ENCODE results near the gene RAB24. TPM values are rescaled to one million over a fixed set of nuclear protein-coding genes. Genes with fewer than 3 reads are reported as not detected.
A peak's percentile ranks its signal among the peaks of the same experiment; 100 is the strongest.
"Not testable (repeated sequence)": the region's sequence is repeated elsewhere in the genome, so short reads cannot be mapped to it uniquely, and the experiment has no call there.

The RAB24 gene
- total and polyA plus RNA-seq, 7 donors: 14.9 to 38.2 (median 21.1) TPM

DNA sequence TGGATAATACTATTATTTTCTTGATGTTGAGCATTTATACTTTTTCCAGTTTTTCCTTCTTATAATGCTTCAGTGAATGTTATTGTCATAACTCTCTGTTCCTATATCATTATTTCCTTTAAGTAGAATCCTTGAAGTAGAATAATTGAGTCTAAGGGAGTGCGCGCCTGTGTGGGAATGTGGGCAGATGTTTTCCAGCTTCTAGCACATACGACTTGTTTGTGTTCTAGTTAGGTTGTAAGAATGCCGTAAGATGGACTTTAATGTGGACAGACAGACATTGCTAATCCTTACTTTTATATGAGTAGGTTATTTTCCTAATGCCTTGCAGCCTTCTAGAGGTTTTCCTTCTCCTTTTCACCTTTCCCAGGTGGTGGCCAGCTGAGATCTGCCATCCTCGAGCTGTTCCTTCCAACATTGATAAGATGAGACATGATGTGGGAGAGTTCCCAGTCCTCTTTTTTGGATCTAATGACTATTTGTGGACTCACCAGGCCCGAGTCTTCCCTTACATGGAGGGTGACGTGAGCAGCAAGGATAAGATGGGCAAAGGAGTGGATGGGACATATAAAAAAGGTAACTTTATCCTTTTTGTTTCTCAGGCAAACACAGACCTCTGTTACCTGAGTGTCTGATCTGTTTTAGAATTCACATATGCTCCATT lies 34.2 kb downstream of the RAB24 start:
- intact Hi-C loops (cut with DNase I): no loop called here
- Histone ChIP-seq H3K27me3 (ENCODE audit: insufficient read depth in 3 of 3, low read length in 2 of 3) (no peaks in the 10 kb centered on the region), H3K36me3 (ENCODE audit: insufficient read depth in 1 of 2, low read depth in 1 of 2) (peaks cover 2 to 94% of the 10 kb centered on the region in 2 donors), H3K4me3 (no peak overlapping the region), H3K27ac (no peak overlapping the region), H3K4me1 (no peaks in the 10 kb centered on the region), H3K9me3 (no peaks in the 10 kb centered on the region)
- ATAC-seq (no peak), DNase-seq (no peak)
- WGBS, 3 donors: 94 to 97% (median 95%) methylated on average over 7 of the region's 7 CpGs
- TF ChIP-seq, protein P1, sequence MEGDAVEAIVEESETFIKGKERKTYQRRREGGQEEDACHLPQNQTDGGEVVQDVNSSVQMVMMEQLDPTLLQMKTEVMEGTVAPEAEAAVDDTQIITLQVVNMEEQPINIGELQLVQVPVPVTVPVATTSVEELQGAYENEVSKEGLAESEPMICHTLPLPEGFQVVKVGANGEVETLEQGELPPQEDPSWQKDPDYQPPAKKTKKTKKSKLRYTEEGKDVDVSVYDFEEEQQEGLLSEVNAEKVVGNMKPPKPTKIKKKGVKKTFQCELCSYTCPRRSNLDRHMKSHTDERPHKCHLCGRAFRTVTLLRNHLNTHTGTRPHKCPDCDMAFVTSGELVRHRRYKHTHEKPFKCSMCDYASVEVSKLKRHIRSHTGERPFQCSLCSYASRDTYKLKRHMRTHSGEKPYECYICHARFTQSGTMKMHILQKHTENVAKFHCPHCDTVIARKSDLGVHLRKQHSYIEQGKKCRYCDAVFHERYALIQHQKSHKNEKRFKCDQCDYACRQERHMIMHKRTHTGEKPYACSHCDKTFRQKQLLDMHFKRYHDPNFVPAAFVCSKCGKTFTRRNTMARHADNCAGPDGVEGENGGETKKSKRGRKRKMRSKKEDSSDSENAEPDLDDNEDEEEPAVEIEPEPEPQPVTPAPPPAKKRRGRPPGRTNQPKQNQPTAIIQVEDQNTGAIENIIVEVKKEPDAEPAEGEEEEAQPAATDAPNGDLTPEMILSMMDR (IDR thresholded peaks at IDR 0.05): no peak

DNA sequence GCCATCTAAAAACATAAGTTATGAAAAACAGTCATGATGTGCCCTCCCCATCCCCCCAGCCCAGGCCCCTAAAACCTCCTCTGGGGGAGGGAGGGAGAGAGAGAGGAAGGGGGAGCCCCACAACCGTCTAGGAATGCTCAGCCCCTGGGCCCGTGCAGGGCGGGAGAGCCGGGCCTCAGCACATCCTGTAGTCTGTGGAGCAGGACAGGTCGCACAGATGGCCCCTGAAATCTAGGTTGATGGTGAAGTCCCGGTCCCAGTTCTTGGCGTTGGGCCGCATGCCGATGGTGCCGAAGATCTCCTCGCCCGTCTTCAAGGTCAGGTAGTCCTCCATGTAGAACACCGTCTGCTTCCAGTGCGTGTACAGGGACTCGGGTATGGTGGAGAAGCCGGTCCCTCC lies 38.1 kb downstream of the RAB24 start:
- H3K4me1 ChIP-seq: peaks cover 13% of the 10 kb centered on the region
- H3K4me3 ChIP-seq: no peak overlapping the region
- no peaks in the 10 kb centered on the region for H3K27me3 ChIP-seq (ENCODE audit: insufficient read depth in 3 of 3, low read length in 2 of 3)
- H3K36me3 ChIP-seq (ENCODE audit: insufficient read depth in 1 of 2, low read depth in 1 of 2): peaks cover 6 to 93% of the 10 kb centered on the region in 2 donors
- 90 to 95% (median 91%) methylated on average over 16 of the region's 16 CpGs for WGBS, 3 donors
- H3K9me3 ChIP-seq: no peaks in the 10 kb centered on the region
- ATAC-seq (peak in 2 of 4 donors; percentile 16 to 19), DNase-seq (no peak)
- intact Hi-C loops (cut with DNase I): no loop called here
- H3K27ac ChIP-seq: no peak overlapping the region
- TF ChIP-seq, protein P1 (IDR thresholded peaks at IDR 0.05): no peak

DNA sequence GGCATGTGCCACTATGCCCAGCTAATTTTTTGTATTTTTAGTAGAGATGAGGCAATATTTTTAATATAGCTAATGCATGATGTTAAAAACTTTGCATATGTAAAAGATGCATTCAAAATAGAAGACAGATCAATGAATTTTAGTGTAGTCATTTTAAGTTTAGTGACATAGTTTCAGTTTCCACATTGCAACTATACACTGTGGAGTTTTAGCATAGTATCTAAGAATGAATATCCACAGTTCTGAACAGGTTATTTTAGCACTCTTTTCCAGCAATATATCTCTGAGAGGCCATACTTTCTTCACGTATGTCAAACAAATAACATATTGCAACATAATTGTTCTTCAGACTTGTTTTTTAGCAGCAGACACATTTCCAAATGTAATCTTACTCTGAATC lies 39.3 kb downstream of the RAB24 start:
- TF ChIP-seq, protein P1 (IDR thresholded peaks at IDR 0.05): no peak
- Histone ChIP-seq H3K36me3 (ENCODE audit: insufficient read depth in 1 of 2, low read depth in 1 of 2) (peaks cover 6 to 93% of the 10 kb centered on the region in 2 donors), H3K4me1 (peaks cover 13% of the 10 kb centered on the region), H3K27me3 (ENCODE audit: insufficient read depth in 3 of 3, low read length in 2 of 3) (no peaks in the 10 kb centered on the region), H3K9me3 (no peaks in the 10 kb centered on the region), H3K27ac (no peak overlapping the region), H3K4me3 (no peak overlapping the region)
- WGBS, 3 donors: 91 to 97% (median 93%) methylated on average over 1 of the region's 1 CpG
- intact Hi-C loops (cut with DNase I): no loop called here
- DNase-seq: no peak
- no peak for ATAC-seq

DNA sequence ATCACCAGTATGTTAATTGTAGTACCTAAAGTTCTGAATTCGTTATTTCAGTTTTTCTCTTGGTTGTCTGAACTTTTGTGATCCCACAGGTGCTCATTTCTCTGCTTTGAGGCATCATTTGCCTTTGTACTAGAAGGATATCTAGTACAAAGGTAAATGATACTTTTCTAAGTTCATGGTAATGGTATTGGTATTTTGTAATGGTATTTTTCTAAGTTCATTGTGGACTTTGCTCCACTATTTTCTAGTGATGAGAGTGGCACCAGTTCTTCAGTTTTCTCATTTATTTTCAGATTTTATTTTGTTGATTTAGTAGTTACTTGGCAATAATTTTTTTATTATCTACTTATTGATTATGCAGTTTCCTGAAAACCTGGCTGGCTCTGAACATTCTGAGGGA lies 42.0 kb downstream of the RAB24 start:
- no peak for ATAC-seq
- H3K4me1 ChIP-seq: peaks cover 13% of the 10 kb centered on the region
- H3K4me3 ChIP-seq: no peak overlapping the region
- H3K36me3 ChIP-seq (ENCODE audit: insufficient read depth in 1 of 2, low read depth in 1 of 2): peaks cover 4 to 92% of the 10 kb centered on the region in 2 donors
- intact Hi-C loops (cut with DNase I): no loop called here
- no peaks in the 10 kb centered on the region for H3K27me3 ChIP-seq (ENCODE audit: insufficient read depth in 3 of 3, low read length in 2 of 3)
- 87 to 89% (median 88%) methylated on average over 1 of the region's 1 CpG for WGBS, 3 donors
- H3K9me3 ChIP-seq: no peaks in the 10 kb centered on the region
- TF ChIP-seq, protein P1 (IDR thresholded peaks at IDR 0.05): no peak
- no peak overlapping the region for H3K27ac ChIP-seq
- DNase-seq: no peak

DNA sequence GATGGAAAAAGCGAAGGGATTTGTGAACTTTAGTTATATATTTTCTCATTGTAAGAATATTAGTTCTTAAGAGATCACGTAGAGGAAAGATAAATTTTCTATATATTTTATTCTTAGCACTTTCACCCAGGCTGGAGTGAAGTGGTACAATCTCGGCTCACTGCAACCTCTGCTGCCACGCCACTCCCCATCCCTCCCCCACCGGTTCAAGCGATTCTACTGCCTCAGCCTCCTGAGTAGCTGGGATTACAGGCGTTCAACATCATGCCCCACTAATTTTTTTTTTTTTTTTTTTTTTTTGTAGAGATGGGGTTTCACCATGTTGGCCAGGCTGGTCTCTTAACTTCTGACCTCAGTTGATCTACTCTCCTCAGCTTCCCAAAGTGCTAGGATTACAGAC lies 42.6 kb downstream of the RAB24 start:
- WGBS, 3 donors: 51 to 74% (median 55%) methylated on average over 7 of the region's 7 CpGs
- peak in 3 of 4 donors; percentile 37 to 65 (median 57) for ATAC-seq
- intact Hi-C loops (cut with DNase I): no loop called here

DNA sequence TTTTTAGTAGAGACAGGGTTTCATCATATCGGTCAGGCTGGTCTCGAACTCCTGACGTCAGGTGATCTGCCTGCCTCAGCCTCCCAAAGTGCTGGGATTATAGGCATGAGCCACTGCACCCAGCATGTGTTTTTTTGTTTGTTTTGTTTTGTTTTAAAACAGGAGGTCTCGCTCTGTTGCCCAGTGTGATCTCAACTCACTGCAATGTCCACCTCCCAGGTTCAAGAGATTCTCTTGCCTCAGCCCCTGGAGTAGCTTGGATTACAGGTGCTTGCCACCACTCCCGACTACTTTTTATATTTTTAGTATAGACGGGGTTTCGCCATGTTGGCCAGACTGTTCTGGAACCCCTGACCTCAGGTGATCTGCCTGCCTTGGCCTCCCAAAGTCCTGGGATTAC lies 44.8 kb downstream of the RAB24 start:
- not testable (repeated sequence) for H3K4me3 ChIP-seq; H3K9me3 ChIP-seq; DNase-seq; H3K27me3 ChIP-seq (ENCODE audit: insufficient read depth in 3 of 3, low read length in 2 of 3)
- peak overlapping the region; percentile 14 for H3K27ac ChIP-seq
- WGBS, 3 donors: 37 to 69% (median 53%) methylated on average over 7 of the region's 7 CpGs
- intact Hi-C loops (cut with DNase I): loop anchor here in 1 of 2 donors (5.0 kb wide), 1 partner anchor 146 kb away; no protein-coding TSS in a partner anchor
- H3K4me1 ChIP-seq: peaks cover 13% of the 10 kb centered on the region
- peak in 2 of 4 donors; percentile 9 to 23 for ATAC-seq
- H3K36me3 ChIP-seq (ENCODE audit: insufficient read depth in 1 of 2, low read depth in 1 of 2): peaks cover 4 to 92% of the 10 kb centered on the region in 2 donors

More for the DNA sequence above, 42.6 kb downstream of the RAB24 start:
- Histone ChIP-seq H3K4me3 (no peak overlapping the region), H3K27me3 (ENCODE audit: insufficient read depth in 3 of 3, low read length in 2 of 3) (no peaks in the 10 kb centered on the region), H3K36me3 (ENCODE audit: insufficient read depth in 1 of 2, low read depth in 1 of 2) (peaks cover 4 to 90% of the 10 kb centered on the region in 2 donors), H3K4me1 (peaks cover 13% of the 10 kb centered on the region), H3K27ac (no peak overlapping the region), H3K9me3 (no peaks in the 10 kb centered on the region)
- TF ChIP-seq, protein P1 (IDR thresholded peaks at IDR 0.05): no peak
- no peak for DNase-seq
